ENCODE measurements around the gene ALDH1A2. TPM values are rescaled to one million over a fixed set of nuclear protein-coding genes. Genes with fewer than 3 reads are reported as not detected.

ALDH1A2 gene
- total RNA-seq, 4 donors from 2014 or later, result 8.0 to 24.3 (median 13.9) TPM

DNA sequence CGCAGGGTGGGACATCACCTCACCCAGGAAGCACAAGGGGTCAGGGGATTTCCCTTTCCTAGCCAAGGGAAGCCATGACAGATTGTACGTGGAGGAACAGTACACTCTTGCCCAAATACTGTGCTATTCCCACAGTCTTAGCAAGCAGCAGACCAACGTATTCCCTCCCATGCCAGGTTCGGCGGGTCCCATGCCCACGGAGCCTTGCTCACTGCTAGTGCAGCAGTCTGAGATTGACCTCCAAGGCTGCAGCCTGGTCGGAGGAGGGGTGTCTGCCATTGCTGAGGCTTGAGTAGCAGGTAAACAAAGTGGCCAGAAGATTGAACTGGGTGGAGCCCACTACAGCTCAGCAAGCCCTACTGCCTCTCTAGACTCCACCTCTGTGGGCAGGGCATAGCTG, 39.0 kb downstream of the ALDH1A2 start:
- peaks cover 0 to 5% (median 0%) of the 10 kb centered on the region in 3 donors for H3K36me3 ChIP-seq
- TF ChIP-seq, protein P1, sequence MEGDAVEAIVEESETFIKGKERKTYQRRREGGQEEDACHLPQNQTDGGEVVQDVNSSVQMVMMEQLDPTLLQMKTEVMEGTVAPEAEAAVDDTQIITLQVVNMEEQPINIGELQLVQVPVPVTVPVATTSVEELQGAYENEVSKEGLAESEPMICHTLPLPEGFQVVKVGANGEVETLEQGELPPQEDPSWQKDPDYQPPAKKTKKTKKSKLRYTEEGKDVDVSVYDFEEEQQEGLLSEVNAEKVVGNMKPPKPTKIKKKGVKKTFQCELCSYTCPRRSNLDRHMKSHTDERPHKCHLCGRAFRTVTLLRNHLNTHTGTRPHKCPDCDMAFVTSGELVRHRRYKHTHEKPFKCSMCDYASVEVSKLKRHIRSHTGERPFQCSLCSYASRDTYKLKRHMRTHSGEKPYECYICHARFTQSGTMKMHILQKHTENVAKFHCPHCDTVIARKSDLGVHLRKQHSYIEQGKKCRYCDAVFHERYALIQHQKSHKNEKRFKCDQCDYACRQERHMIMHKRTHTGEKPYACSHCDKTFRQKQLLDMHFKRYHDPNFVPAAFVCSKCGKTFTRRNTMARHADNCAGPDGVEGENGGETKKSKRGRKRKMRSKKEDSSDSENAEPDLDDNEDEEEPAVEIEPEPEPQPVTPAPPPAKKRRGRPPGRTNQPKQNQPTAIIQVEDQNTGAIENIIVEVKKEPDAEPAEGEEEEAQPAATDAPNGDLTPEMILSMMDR (IDR thresholded peaks at IDR 0.05), result no peak
- TF ChIP-seq POLR2A (IDR thresholded peaks at IDR 0.05), result no peak
- no peak for TF ChIP-seq EP300 (IDR thresholded peaks at IDR 0.05)
- no peaks in the 10 kb centered on the region for H3K4me1 ChIP-seq
- H3K4me3 ChIP-seq, result no peak overlapping the region
- DNase-seq (ENCODE audit: low spot score in 2 of 2), result no peak
- no peaks in the 10 kb centered on the region for H3K27me3 ChIP-seq
- peaks cover 0 to 68% (median 5%) of the 10 kb centered on the region in 4 donors for H3K9me3 ChIP-seq
- no peak overlapping the region for H3K27ac ChIP-seq
- WGBS, 2 donors, result 94 to 96% methylated on average over 6 to 7 of the region's 7 CpGs

DNA sequence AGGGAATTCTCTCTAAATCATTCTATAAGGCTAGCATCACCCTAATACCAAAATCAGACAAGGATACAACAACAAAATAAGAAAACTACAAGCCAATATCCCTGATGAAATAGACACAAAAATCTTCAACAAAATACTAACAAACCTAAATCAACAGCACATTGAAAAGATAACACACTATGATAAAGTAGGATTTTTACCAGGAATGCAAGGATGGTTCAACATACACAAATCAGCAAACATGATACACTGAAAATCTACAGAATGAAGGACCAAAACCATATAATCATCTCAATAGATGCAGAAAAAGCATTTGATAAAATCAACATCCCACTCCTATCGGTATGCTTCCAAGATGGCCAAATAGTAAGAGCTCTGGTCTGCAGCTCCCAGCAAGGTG, 39.5 kb downstream of the ALDH1A2 start:
- H3K9me3 ChIP-seq, result peaks cover 0 to 66% (median 5%) of the 10 kb centered on the region in 4 donors

DNA sequence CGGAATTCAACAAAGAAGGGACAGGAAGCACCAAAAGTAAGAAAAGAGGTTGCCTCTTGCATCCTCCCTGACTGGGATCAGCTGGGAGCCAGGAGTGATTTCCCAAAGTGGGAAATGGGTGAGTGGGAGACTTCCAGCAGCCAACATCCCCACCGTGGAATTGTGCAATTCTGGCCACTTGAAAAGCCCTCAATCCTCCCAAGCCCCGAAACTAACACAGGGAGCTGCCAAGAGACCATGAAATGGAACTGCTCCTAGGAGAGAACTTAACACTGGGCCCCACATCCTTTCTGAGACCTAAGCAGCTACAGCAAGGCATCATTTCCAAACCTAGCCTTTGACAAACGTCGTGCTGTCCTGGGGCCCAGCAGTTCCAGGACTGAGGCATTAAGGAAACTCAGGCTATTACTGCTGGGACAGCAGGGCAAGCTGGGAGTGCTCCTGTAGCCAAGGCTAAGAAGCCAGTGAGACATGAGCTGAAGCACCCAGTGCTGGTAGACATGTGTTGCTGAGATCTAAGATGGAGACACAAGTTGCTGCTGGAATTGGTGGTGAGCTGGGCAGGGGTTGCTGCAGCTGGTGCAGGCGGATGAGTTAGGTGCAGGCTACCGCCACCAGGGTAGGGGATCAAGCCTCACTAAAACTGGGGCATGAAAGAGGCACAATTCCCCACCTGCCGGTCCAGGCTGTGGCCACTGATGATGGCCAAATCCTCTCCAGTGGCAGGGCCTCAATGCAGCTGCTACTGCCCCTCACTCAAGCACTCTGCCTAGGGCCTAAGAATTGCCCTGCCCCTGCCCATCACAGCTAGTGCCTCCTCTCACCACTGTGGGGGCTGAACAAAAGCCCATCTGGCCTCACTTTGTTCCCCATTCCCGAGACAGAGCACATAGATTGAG, 43.9 kb downstream of the ALDH1A2 start:
- H3K9me3 ChIP-seq, result peaks cover 0 to 42% (median 5%) of the 10 kb centered on the region in 4 donors
- H3K4me1 ChIP-seq, result no peaks in the 10 kb centered on the region
- no peak for DNase-seq (ENCODE audit: low spot score in 2 of 2)
- H3K36me3 ChIP-seq, result peaks cover 0 to 4% (median 0%) of the 10 kb centered on the region in 3 donors
- WGBS, 2 donors, result 75 to 76% methylated on average over 9 of the region's 9 CpGs
- TF ChIP-seq POLR2A (IDR thresholded peaks at IDR 0.05) (no peak), EP300 (IDR thresholded peaks at IDR 0.05) (no peak)
- TF ChIP-seq, protein P1 (IDR thresholded peaks at IDR 0.05), result no peak
- no peak overlapping the region for H3K27ac ChIP-seq
- H3K4me3 ChIP-seq, result no peak overlapping the region
- no peaks in the 10 kb centered on the region for H3K27me3 ChIP-seq

More for the DNA sequence above, 39.5 kb downstream of the ALDH1A2 start:
- no peak overlapping the region for H3K4me3 ChIP-seq
- no peak for DNase-seq (ENCODE audit: low spot score in 2 of 2)
- peaks cover 0 to 5% (median 0%) of the 10 kb centered on the region in 3 donors for H3K36me3 ChIP-seq
- WGBS, 2 donors, result 90 to 100% methylated on average over 1 of the region's 1 CpG
- no peaks in the 10 kb centered on the region for H3K27me3 ChIP-seq
- TF ChIP-seq, protein P1 (IDR thresholded peaks at IDR 0.05), result no peak
- TF ChIP-seq POLR2A (IDR thresholded peaks at IDR 0.05) (no peak), EP300 (IDR thresholded peaks at IDR 0.05) (no peak)
- no peak overlapping the region for H3K27ac ChIP-seq
- no peaks in the 10 kb centered on the region for H3K4me1 ChIP-seq

DNA sequence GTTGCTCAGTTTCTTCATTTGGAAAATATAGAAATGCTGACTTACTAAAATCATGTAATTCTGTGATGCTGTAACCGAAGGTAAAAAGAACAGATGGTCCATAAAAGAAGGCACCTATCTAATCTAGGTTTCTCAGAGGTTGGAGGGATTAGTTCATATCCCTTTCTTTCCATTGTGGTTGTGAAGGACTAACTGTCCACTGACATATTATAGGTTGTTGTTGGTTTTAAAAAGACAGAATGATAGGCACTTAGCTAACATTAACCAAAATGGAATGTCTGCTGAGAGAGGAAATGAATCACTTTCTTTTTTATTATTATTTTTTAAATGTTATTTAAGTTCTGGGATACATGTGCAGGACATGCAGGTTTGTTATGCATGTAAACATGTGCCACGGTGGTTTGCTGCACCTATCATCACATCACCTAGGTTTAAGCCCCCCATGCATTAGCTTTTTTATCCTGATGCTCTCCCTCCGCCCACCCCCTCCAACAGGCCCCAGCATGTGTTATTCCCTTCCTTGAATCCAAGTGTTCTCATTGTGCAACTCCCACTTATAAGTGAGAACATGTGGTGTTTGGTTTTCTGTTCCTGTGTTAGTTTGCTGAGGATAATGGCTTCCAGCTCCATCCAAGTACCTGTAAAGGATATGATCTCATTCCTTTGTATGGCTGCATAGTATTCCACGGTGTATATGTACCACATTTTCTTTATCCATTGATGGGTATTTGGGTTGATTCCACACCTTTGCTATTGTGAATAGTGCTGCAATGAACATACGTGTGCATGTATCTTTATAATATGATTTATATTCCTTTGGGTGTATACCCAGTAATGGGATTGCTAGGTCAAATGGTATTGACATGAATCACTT, 45.8 kb downstream of the ALDH1A2 start:
- DNase-seq (ENCODE audit: low spot score in 2 of 2), result no peak
- Histone ChIP-seq H3K27me3 (no peaks in the 10 kb centered on the region), H3K4me1 (no peaks in the 10 kb centered on the region), H3K27ac (no peak overlapping the region), H3K9me3 (peaks cover 0 to 23% (median 3%) of the 10 kb centered on the region in 4 donors), H3K36me3 (no peaks in the 10 kb centered on the region), H3K4me3 (no peak overlapping the region)
- TF ChIP-seq POLR2A (IDR thresholded peaks at IDR 0.05), result no peak
- no peak for TF ChIP-seq EP300 (IDR thresholded peaks at IDR 0.05)
- TF ChIP-seq, protein P1 (IDR thresholded peaks at IDR 0.05), result no peak
- 73 to 81% methylated on average over 5 of the region's 5 CpGs for WGBS, 2 donors

All from tibial nerve (tissue), 4 donors.